B cell (primary cell): ENCODE data around the gene SMAD1. TPM values are rescaled to one million over a fixed set of nuclear protein-coding genes. Genes with fewer than 3 reads are reported as not detected.

Experiments
- ATAC-seq: fragments of 200-7000 bp; cut with Tn5 transposase; one replicate; pipeline ENCODE4 v1.10.0; 2021; ENCODE audit warnings: low read depth, mild to moderate bottlenecking, moderate number of reproducible peaks, moderate library complexity
- CTCF ChIA-PET: fragments of 350-600 bp; sonication (Branson Sonifier 250); formaldehyde crosslinking; loops from one replicate; lab custom pipeline; 2021; ENCODE audit warnings: antibody characterized with exemption, inconsistent platforms; lab: Charles Lee
- POLR2A ChIA-PET: fragments of 350-600 bp; sonication (Branson Sonifier 250); formaldehyde crosslinking; loops from one replicate; lab custom pipeline; 2021; ENCODE audit warnings: antibody characterized with exemption; lab: Charles Lee
- DNase-seq: peaks from one replicate; pipeline ENCODE4 v3.0.0; 2013
- H2AFZ ChIP-seq: 2 replicates; pipeline ENCODE4 v1.6.1; 2012; ENCODE audit warnings: mild to moderate bottlenecking, low read depth, low read length; ENCODE audit not compliant: insufficient read depth, poor library complexity, severe bottlenecking
- H3K27ac ChIP-seq, 2 donors: 1 replicate in 1 of 2; 2 replicates in 1 of 2; pipeline ENCODE4 v1.5.1; 2012 to 2013; ENCODE audit warnings: low read length in 2 of 2, mild to moderate bottlenecking in 2 of 2, moderate library complexity in 1 of 2
- H3K27me3 ChIP-seq, 4 experiments: fragments of 200-600 bp in 1 of 4; sonication (generic) in 1 of 4; replicated peaks in 1 of 4; 1 replicate in 2 of 4; 2 replicates in 2 of 4; pipeline versions ENCODE4 v1.6.1 to v1.7.0; 2013 to 2016; ENCODE audit warnings: low read length in 3 of 4, mild to moderate bottlenecking in 2 of 4, mixed read lengths in 1 of 4, moderate library complexity in 1 of 4; ENCODE audit not compliant: insufficient read depth in 4 of 4, control insufficient read depth in 3 of 4; ENCODE audit errors: control extremely low read depth in 1 of 4
- H3K36me3 ChIP-seq, 2 experiments: replicated peaks in 1 of 2; 1 replicate in 1 of 2; 2 replicates in 1 of 2; pipeline versions ENCODE4 v1.6.1 to v1.7.1; 2013; ENCODE audit warnings: low read length in 1 of 2; ENCODE audit not compliant: insufficient read depth in 2 of 2, control insufficient read depth in 1 of 2; ENCODE audit errors: control extremely low read depth in 1 of 2, extremely low read depth in 1 of 2
- H3K4me1 ChIP-seq, 2 donors: fragments of 200-600 bp in 1 of 2; sonication (generic) in 1 of 2; 1 replicate in 1 of 2; 2 replicates in 1 of 2; pipeline versions ENCODE4 v1.5.1 to v1.6.1; 2013 to 2017; ENCODE audit warnings: low read length in 2 of 2; ENCODE audit not compliant: control insufficient read depth in 2 of 2, insufficient read depth in 2 of 2
- H3K4me2 ChIP-seq: replicated peaks from 2 replicates; pipeline ENCODE3; 2012; ENCODE audit warnings: mild to moderate bottlenecking, low read depth, low read length; ENCODE audit not compliant: poor library complexity, severe bottlenecking
- H3K4me3 ChIP-seq, 5 experiments: fragments of 200-600 bp in 1 of 5; sonication (generic) in 1 of 5; 1 replicate in 3 of 5; 2 replicates in 2 of 5; pipeline versions ENCODE4 v1.5.1 to v1.7.0; 2011 to 2016; ENCODE audit warnings: low read length in 4 of 5, mild to moderate bottlenecking in 4 of 5, low read depth in 2 of 5, control low read depth in 1 of 5, moderate library complexity in 1 of 5; ENCODE audit not compliant: insufficient read depth in 1 of 5; ENCODE audit errors: control extremely low read depth in 1 of 5, extremely low read depth in 1 of 5
- H3K79me2 ChIP-seq: fragments of 200-600 bp; sonication (generic); one replicate; pipeline ENCODE4 v1.6.0; 2016; ENCODE audit warnings: low read length; ENCODE audit not compliant: control insufficient read depth, insufficient read depth
- H3K9ac ChIP-seq: fragments of 200-600 bp; sonication (generic); 2 replicates; pipeline ENCODE4 v1.6.1; 2017; ENCODE audit warnings: mild to moderate bottlenecking, low read length, moderate library complexity
- H3K9me3 ChIP-seq, 3 donors: one replicate each; pipeline versions ENCODE4 v1.6.1 to v1.7.1; 2013; ENCODE audit warnings: low read length in 2 of 3; ENCODE audit not compliant: control insufficient read depth in 2 of 3, insufficient read depth in 1 of 3; ENCODE audit errors: control extremely low read depth in 1 of 3
- H4K20me1 ChIP-seq: 2 replicates; pipeline ENCODE4 v1.6.0; 2012; ENCODE audit warnings: mild to moderate bottlenecking, low read length; ENCODE audit not compliant: insufficient read depth, control insufficient read depth, poor library complexity, severe bottlenecking
- H3K27ac Mint-ChIP-seq: one replicate; pipeline ENCODE4 v1.8.0; 2021; ENCODE audit warnings: mixed read lengths
- H3K27me3 Mint-ChIP-seq: one replicate; pipeline ENCODE4 v1.8.0; 2021; ENCODE audit warnings: mixed read lengths
- H3K4me1 Mint-ChIP-seq: one replicate; pipeline ENCODE4 v1.8.0; 2021; ENCODE audit warnings: mixed read lengths
- H3K4me3 Mint-ChIP-seq: one replicate; pipeline ENCODE4 v1.8.0; 2021; ENCODE audit warnings: mixed read lengths
- H3K9me3 Mint-ChIP-seq: one replicate; pipeline ENCODE4 v1.8.0; 2022; ENCODE audit warnings: mixed read lengths; ENCODE audit not compliant: insufficient read depth
- EZH2 ChIP-seq: IDR thresholded peaks from 2 replicates; pipeline ENCODE4 v1.6.1; 2012; ENCODE audit warnings: borderline replicate concordance, low read depth, mild to moderate bottlenecking, moderate library complexity, low read length; ENCODE audit not compliant: insufficient read depth, poor library complexity, severe bottlenecking
- WGBS: methylation state at CpG from one replicate; pipeline ENCODE4 v1.1.5; 2013; ENCODE audit warnings: missing lambda C conversion rate; ENCODE audit not compliant: insufficient coverage; 5-methylcytosine and 5-hydroxymethylcytosine counted together
- intact Hi-C: fragments of 100-400 bp; cut with micrococcal nuclease; formaldehyde crosslinking; loops from one replicate; pipeline ENCODE4 v1.10.0; 2022
- polyA plus RNA-seq: library from polyadenylated mRNA; depleted of rRNA; stranded (reverse); fragments of >200 nt; gene quantifications from 2 replicates; pipeline ENCODE4 v1.2.3, GENCODE V29; 2012
- total RNA-seq, 2 donors: library from RNA; stranded (reverse); fragments of 120-200 nt in 1 of 2; gene quantifications; 1 replicate in 1 of 2; 2 replicates in 1 of 2; pipeline versions ENCODE4 v1.2.3 to v1.2.4, GENCODE V29; 2013 to 2022
- TF ChIP-seq, protein P1 (sequence below): fragments of 200-600 bp; IDR thresholded peaks from one replicate; pipeline ENCODE4 v1.8.0; 2022; ENCODE audit warnings: antibody characterized with exemption, mild to moderate bottlenecking

SMAD1 gene
- total and polyA plus RNA-seq, 2 donors (not counting 1 experiment from before 2014, with no cell fraction given): 0.12 TPM; not detected in 1

DNA sequence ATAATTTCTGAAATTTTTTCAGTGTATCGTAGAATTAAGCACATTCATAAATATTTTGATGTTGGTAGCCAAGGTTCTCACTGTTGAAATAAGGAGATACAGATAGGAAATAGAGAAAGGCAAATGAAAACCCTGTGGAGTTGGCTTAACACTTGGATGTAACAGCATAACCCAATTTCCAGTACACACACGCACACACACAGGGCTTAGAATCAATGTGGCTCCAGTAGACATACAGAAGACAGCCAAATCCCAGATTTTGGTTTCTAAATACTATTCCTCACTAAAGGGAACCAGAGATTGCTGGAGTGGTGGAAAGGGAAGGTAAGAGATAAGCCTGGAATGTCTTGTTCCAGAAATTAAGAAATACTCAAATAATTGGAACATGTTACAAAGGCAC is 54.4 kb downstream of the SMAD1 start:
- ATAC-seq (no peak), DNase-seq (no peak)
- H3K4me1 ChIP-seq: no peaks in the 10 kb centered on the region
- intact Hi-C loops: no loop called here
- H4K20me1 ChIP-seq: no peaks in the 10 kb centered on the region
- no peak overlapping the region for H2AFZ ChIP-seq
- H3K4me2 ChIP-seq: no peak overlapping the region
- H3K36me3 ChIP-seq: no peaks in the 10 kb centered on the region
- H3K9me3 ChIP-seq: no peaks in the 10 kb centered on the region
- POLR2A ChIA-PET: no interaction called here
- H3K27me3 Mint-ChIP-seq: peaks cover 15% of the 10 kb centered on the region
- H3K9me3 Mint-ChIP-seq: no peaks in the 10 kb centered on the region
- H3K27ac ChIP-seq: no peak overlapping the region
- H3K9ac ChIP-seq: no peak overlapping the region
- H3K4me1 Mint-ChIP-seq: no peaks in the 10 kb centered on the region
- peaks cover 0 to 3% (median 0%) of the 10 kb centered on the region in 4 experiments for H3K27me3 ChIP-seq
- no peak overlapping the region for H3K4me3 Mint-ChIP-seq
- CTCF ChIA-PET: no interaction called here
- no peaks in the 10 kb centered on the region for H3K79me2 ChIP-seq
- no CpG with 5 or more reads among the region's 2 CpGs for WGBS
- no peak overlapping the region for H3K4me3 ChIP-seq
- no peak for TF ChIP-seq EZH2
- TF ChIP-seq, protein P1, sequence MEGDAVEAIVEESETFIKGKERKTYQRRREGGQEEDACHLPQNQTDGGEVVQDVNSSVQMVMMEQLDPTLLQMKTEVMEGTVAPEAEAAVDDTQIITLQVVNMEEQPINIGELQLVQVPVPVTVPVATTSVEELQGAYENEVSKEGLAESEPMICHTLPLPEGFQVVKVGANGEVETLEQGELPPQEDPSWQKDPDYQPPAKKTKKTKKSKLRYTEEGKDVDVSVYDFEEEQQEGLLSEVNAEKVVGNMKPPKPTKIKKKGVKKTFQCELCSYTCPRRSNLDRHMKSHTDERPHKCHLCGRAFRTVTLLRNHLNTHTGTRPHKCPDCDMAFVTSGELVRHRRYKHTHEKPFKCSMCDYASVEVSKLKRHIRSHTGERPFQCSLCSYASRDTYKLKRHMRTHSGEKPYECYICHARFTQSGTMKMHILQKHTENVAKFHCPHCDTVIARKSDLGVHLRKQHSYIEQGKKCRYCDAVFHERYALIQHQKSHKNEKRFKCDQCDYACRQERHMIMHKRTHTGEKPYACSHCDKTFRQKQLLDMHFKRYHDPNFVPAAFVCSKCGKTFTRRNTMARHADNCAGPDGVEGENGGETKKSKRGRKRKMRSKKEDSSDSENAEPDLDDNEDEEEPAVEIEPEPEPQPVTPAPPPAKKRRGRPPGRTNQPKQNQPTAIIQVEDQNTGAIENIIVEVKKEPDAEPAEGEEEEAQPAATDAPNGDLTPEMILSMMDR: no peak
- H3K27ac Mint-ChIP-seq: no peak overlapping the region

DNA sequence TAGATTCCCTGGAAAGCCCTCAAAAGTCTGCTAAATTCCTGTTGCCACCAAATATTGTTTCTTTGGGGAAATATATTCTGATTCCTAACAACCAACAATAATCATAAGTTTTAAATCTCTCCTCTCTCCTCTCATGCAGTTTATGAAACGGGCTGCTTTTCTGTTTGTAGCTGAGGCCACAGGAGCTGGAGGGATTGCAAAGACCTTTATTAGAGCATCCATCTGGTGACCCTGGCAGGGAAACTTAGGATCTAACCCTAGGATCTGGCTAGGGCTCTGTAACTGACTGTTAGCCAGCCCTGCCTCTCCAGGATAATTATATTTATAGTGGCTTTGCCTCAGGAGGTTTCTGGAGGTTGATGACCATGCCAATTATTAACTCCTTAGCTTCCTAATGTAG is 56.9 kb downstream of the SMAD1 start:
- Mint-ChIP-seq H3K4me3 (no peak overlapping the region), H3K27ac (no peak overlapping the region), H3K9me3 (no peaks in the 10 kb centered on the region), H3K4me1 (no peaks in the 10 kb centered on the region), H3K27me3 (peaks cover 22% of the 10 kb centered on the region)
- no peak overlapping the region for H3K27ac ChIP-seq
- ATAC-seq (no peak), DNase-seq (no peak)
- H3K4me2 ChIP-seq: no peak overlapping the region
- no peaks in the 10 kb centered on the region for H4K20me1 ChIP-seq
- no peaks in the 10 kb centered on the region for H3K9me3 ChIP-seq
- H3K9ac ChIP-seq: no peak overlapping the region
- 50% methylated on average over 1 of the region's 1 CpG for WGBS
- H3K36me3 ChIP-seq: no peaks in the 10 kb centered on the region
- no peak overlapping the region for H3K4me3 ChIP-seq
- CTCF ChIA-PET: no interaction called here
- TF ChIP-seq, protein P1: no peak
- no peak for TF ChIP-seq EZH2
- peaks cover 0 to 3% (median 0%) of the 10 kb centered on the region in 4 experiments for H3K27me3 ChIP-seq
- intact Hi-C loops: no loop called here
- POLR2A ChIA-PET: no interaction called here
- no peak overlapping the region for H2AFZ ChIP-seq
- H3K79me2 ChIP-seq: no peaks in the 10 kb centered on the region
- no peaks in the 10 kb centered on the region for H3K4me1 ChIP-seq
